Ishikawa (cell line): ENCODE results near the gene TNIK.

Experiments used
- CREB1 ChIP-seq: IDR thresholded peaks from 2 replicates; pipeline ENCODE4 v1.6.1; 2012; ENCODE audit warnings: low read depth
- EP300 ChIP-seq: IDR thresholded peaks from 2 replicates; pipeline ENCODE4 v1.6.1; 2012; ENCODE audit warnings: borderline replicate concordance
- FOXM1 ChIP-seq: IDR thresholded peaks from 2 replicates; pipeline ENCODE4 v1.6.1; 2012; ENCODE audit warnings: low read depth, borderline replicate concordance
- MAX ChIP-seq: IDR thresholded peaks from 2 replicates; pipeline ENCODE4 v1.6.1; 2012
- TAF1 ChIP-seq: IDR thresholded peaks from 2 replicates; pipeline ENCODE4 v1.6.1; 2012; ENCODE audit warnings: low read depth, mild to moderate bottlenecking
- YY1 ChIP-seq: IDR thresholded peaks from 2 replicates; pipeline ENCODE4 v1.6.1; 2012; ENCODE audit warnings: low read depth
- TF ChIP-seq, protein P1 (sequence below): IDR thresholded peaks from 2 replicates; pipeline ENCODE4 v1.6.1; 2012; ENCODE audit warnings: low read depth, mild to moderate bottlenecking
- TF ChIP-seq, protein P2 (sequence below): IDR thresholded peaks from 2 replicates; pipeline ENCODE4 v1.6.1; 2012

DNA sequence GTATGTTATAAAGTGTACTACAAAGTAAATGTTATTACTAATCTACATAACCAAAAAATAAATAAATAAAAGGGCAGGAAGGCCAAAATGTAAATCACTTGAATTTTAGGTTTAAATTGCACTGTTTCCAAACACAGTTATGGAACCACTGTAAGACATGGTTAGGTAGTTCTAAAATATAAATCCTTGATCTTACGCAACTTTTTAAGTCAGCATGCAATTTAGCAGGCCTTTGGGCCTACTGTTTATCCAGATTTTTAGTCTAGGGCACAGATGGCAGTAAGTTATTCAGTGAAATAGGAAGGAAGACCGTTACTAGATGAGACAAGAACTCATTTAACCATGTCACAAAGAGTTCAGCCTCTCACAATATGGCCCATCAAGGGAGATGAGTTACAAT is 246.3 kb downstream of the TNIK start:
- no peak for TF ChIP-seq EP300
- TF ChIP-seq, protein P1, sequence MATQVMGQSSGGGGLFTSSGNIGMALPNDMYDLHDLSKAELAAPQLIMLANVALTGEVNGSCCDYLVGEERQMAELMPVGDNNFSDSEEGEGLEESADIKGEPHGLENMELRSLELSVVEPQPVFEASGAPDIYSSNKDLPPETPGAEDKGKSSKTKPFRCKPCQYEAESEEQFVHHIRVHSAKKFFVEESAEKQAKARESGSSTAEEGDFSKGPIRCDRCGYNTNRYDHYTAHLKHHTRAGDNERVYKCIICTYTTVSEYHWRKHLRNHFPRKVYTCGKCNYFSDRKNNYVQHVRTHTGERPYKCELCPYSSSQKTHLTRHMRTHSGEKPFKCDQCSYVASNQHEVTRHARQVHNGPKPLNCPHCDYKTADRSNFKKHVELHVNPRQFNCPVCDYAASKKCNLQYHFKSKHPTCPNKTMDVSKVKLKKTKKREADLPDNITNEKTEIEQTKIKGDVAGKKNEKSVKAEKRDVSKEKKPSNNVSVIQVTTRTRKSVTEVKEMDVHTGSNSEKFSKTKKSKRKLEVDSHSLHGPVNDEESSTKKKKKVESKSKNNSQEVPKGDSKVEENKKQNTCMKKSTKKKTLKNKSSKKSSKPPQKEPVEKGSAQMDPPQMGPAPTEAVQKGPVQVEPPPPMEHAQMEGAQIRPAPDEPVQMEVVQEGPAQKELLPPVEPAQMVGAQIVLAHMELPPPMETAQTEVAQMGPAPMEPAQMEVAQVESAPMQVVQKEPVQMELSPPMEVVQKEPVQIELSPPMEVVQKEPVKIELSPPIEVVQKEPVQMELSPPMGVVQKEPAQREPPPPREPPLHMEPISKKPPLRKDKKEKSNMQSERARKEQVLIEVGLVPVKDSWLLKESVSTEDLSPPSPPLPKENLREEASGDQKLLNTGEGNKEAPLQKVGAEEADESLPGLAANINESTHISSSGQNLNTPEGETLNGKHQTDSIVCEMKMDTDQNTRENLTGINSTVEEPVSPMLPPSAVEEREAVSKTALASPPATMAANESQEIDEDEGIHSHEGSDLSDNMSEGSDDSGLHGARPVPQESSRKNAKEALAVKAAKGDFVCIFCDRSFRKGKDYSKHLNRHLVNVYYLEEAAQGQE: no peak
- TF ChIP-seq MAX: no peak
- TF ChIP-seq YY1: no peak
- TF ChIP-seq, protein P2, sequence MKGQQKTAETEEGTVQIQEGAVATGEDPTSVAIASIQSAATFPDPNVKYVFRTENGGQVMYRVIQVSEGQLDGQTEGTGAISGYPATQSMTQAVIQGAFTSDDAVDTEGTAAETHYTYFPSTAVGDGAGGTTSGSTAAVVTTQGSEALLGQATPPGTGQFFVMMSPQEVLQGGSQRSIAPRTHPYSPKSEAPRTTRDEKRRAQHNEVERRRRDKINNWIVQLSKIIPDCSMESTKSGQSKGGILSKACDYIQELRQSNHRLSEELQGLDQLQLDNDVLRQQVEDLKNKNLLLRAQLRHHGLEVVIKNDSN: no peak
- no peak for TF ChIP-seq TAF1
- TF ChIP-seq CREB1: no peak
- TF ChIP-seq FOXM1: no peak
